HG03442 (cell line): Measurements from ENCODE around the gene LSAMP.
"Not testable (repeated sequence)": the region's sequence is repeated elsewhere in the genome, so short reads cannot be mapped to it uniquely, and the experiment has no call there.

Experiments
- ATAC-seq: cut with Tn5 transposase; IDR thresholded peaks from one replicate; pipeline ENCODE4 v1.9.1; 2021; ENCODE audit warnings: mild to moderate bottlenecking, moderate library complexity; ENCODE audit not compliant: unreplicated experiment

Gene LSAMP

GRCh38 chr3:115857518-115858136 lies 587.7 kb downstream of the LSAMP start:
- ATAC-seq: no peak

GRCh38 chr3:115855911-115856310 lies 589.4 kb downstream of the LSAMP start:
- no peak for ATAC-seq

GRCh38 chr3:115853104-115853503 lies 592.2 kb downstream of the LSAMP start:
- ATAC-seq: no peak

GRCh38 chr3:115852278-115852677 lies 593.0 kb downstream of the LSAMP start:
- ATAC-seq: no peak

- ATAC-seq: no peak
Measured at GRCh38 chr3:115851571-115851970, 593.7 kb downstream of the LSAMP start.

GRCh38 chr3:115848641-115849040 lies 596.6 kb downstream of the LSAMP start:
- no peak for ATAC-seq

GRCh38 chr3:115845986-115846385 lies 599.3 kb downstream of the LSAMP start:
- no peak for ATAC-seq

GRCh38 chr3:115844729-115845128 lies 600.6 kb downstream of the LSAMP start:
- not testable (repeated sequence) for ATAC-seq

- no peak for ATAC-seq
Measured at GRCh38 chr3:115843206-115843605, 602.1 kb downstream of the LSAMP start.

- ATAC-seq: no peak
Measured at GRCh38 chr3:115839246-115839645, 606.0 kb downstream of the LSAMP start.

GRCh38 chr3:115838786-115839185 lies 606.5 kb downstream of the LSAMP start:
- no peak for ATAC-seq

- no peak for ATAC-seq
Measured at GRCh38 chr3:115836944-115837343, 608.3 kb downstream of the LSAMP start.

GRCh38 chr3:115835946-115836345 lies 609.3 kb downstream of the LSAMP start:
- no peak for ATAC-seq

- ATAC-seq: no peak
Measured at GRCh38 chr3:115834068-115834467, 611.2 kb downstream of the LSAMP start.

GRCh38 chr3:115833074-115833473 lies 612.2 kb downstream of the LSAMP start:
- ATAC-seq: no peak

GRCh38 chr3:115832265-115832664 lies 613.0 kb downstream of the LSAMP start:
- no peak for ATAC-seq

- no peak for ATAC-seq
Measured at GRCh38 chr3:115831864-115832263, 613.4 kb downstream of the LSAMP start.

- ATAC-seq: no peak
Measured at GRCh38 chr3:115830764-115831395, 614.4 kb downstream of the LSAMP start.

GRCh38 chr3:115828401-115828800 lies 616.9 kb downstream of the LSAMP start:
- no peak for ATAC-seq

- no peak for ATAC-seq
Measured at GRCh38 chr3:115827495-115827894, 617.8 kb downstream of the LSAMP start.

GRCh38 chr3:115825046-115825445 lies 620.2 kb downstream of the LSAMP start:
- no peak for ATAC-seq

- no peak for ATAC-seq
Measured at GRCh38 chr3:115823083-115823482, 622.2 kb downstream of the LSAMP start.

GRCh38 chr3:115822579-115822978 lies 622.7 kb downstream of the LSAMP start:
- ATAC-seq: no peak
